NCI-H1092 (cell line): ENCODE measurements around the gene COPS6.
A peak's percentile ranks its signal among the peaks of the same experiment; 100 is the strongest.
"Not testable (repeated sequence)": the region's sequence is repeated elsewhere in the genome, so short reads cannot be mapped to it uniquely, and the experiment has no call there.

Experiments used
- DNase-seq: peaks from one replicate; lab custom pipeline; 2025; lab: John Stamatoyannopoulos, UW

The COPS6 gene

GRCh38 chr7:100127866-100128636, 39.3 kb downstream of the COPS6 start:
- DNase-seq: no peak

- DNase-seq: no peak
Observed at GRCh38 chr7:100128637-100128963, 39.8 kb downstream of the COPS6 start.

- DNase-seq: not testable (repeated sequence)
Observed at GRCh38 chr7:100130220-100130607, 41.4 kb downstream of the COPS6 start.

- peak; percentile 77 for DNase-seq
Observed at GRCh38 chr7:100130608-100131453, 42.1 kb downstream of the COPS6 start.

- no peak for DNase-seq
Observed at GRCh38 chr7:100132126-100132525, 43.4 kb downstream of the COPS6 start.

GRCh38 chr7:100132697-100133151, 44.0 kb downstream of the COPS6 start:
- peak; percentile 57 for DNase-seq

DNA sequence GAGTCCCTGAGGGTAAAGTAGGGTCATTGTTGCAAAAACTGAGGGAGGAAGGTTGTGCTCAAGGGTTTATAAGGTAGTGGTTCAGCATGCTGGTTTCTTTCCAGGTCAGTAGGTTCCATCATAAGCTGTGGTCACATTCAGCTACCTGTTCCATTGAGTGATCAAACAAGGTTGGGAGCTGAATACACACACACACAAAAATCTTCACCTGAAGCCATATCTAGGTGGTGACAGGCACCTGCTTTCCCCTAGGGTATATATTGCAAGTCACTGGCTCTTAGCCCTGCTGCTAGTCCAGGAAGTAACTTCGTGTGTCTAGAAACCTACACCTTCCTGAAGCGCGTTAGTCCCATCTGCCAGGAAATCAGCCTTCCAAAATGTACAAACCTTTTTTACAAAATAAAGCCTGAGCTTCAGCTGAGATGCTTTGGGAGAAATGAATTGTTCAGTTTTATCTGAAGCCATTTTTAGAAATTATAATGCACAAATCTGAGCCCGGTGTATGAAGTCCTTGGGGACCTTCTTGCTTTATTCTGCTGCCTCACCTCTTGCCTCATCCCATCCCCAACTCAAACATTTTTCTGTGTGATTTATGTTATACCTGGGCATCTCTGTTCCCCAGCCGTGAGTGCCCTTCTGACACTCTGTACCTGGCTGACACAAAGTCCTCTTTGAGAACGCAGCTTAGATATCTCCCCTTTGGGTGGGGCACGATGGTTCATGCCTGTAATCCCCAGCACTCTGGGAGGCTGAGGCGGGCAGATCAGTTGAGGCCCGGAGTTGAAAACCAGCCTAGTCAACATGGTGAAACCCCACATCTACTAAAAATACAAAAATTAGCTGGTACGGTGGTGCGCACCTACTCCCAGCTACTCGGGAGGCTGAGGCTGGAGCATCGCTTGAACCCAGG, 49.3 kb downstream of the COPS6 start:
- DNase-seq: no peak

- no peak for DNase-seq
Observed at GRCh38 chr7:100141555-100141949, 52.8 kb downstream of the COPS6 start.
